Measurements from ENCODE around the gene WLS.
A peak's percentile ranks its signal among the peaks of the same experiment; 100 is the strongest.

WLS gene

DNA sequence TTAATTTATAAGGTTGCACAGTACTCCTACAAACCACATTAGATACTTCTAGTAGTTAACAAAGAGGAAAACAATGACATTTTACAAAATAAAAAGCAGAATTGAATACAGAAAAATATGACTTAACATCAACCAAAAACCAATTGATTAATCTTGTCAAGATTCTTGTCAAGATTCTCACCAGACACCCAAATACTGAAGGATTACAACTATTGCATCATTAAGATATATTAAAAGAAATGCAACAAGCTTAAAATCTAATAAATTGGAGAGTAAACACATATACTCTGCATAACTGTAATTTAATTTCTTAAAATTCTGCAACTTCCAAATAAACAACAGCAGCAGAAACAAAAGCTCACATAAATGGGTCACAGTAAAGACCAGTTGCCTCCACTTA lies 4.7 kb downstream of the WLS start:
- DNase-seq (ENCODE audit: low spot score) = no peak

DNA sequence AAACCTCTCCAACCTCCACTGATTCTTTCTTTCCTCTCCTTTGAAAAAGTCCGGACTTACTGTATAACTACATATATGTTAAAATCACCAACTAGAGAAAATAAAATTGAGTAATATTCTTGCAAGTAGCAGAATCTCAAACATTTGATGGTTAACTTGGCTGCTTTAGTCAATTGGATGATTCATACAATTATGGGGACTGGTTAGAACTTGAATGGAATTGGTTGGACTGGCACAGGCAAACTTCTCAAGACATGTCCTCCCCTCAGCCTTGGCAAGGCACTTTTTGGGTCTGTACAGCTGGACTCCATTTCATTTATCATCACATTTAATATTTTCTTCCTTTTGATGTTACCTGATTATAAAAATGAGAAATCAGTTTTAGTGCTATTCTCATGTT lies 6.5 kb downstream of the WLS start:
- no peak for DNase-seq (ENCODE audit: low spot score)

DNA sequence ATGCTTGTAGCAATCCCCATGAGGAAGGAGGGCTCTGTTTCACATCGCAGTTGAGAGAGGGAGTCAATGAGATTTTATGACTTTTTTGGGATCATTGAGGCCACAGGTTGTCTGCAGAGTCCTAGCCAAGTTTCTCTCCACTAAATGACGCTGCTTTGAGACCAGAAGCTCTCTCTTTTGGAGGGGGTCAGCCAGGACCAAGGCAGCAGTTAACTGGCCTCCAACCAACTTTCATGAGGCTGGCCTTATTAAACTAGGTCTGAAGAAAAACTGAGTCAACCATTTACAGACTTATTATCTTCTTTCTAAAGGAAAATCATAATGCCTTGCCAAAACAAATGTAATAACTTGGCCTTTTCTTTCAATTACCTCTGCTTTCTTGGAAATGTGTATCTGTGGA lies 8.6 kb downstream of the WLS start:
- DNase-seq (ENCODE audit: low spot score) = no peak

DNA sequence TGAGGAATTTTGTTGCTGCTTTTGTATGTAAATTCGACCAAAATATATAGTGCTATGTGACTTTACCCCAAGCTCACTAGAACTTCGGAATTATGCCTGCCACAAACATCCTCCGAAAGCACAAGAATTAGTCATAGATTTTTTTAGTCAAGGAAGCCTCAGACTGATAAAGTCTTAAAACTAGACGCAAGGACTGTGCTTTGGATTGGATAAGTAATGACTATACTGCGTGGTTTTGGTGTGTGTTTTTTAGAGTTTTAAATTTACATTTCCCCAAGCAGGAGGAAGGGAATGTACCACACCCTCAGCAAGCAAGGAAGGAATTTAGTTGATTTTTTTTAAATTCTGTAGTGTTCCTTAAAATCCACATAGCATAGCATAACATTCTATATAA lies 10.3 kb downstream of the WLS start:
- no peak for DNase-seq (ENCODE audit: low spot score)

DNA sequence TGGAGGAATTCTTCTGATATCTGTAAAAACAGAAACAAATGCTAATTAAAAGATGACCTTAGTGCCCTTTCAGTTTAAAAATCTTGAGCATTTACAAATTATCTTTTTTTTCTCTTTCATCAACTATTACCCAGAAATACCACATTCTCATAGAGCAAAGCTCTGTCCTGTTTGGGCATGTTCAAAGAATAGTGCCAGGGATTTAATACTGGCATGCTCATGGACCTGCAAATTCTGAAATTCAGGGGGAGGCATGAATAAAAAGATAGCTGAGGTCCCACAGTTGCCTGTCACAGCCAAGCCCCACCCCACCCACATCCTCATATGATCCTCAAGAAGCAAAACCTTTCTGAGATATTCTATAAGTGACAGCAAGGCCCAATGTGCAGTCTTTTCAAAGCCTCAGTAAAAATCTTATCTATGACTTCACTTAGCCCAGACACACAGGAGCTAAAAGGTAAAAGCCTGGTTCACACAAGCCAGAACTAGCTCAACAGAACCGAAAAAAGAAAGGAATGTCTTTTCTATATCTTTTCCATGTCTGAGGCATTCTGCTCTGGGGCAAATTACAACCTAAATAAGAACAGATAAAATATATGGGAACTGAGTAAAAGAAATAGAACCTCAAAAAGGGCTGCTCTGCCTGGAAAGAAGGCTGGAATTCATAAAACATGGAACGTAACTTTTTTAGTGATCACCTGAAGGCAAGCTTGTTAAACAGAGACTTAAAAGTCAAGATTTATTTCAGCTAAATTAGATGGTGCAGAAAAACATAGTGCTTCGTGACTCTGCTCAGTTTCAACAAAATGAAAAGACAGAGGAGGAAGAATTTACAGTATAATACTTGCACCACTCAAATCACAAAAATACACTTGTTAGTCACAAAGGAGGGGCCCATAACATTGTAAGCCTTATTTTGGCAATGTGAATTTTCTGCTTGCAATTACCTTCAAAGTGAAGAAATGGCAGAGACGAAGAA lies 11.0 kb downstream of the WLS start:
- no peak for DNase-seq (ENCODE audit: low spot score)

DNA sequence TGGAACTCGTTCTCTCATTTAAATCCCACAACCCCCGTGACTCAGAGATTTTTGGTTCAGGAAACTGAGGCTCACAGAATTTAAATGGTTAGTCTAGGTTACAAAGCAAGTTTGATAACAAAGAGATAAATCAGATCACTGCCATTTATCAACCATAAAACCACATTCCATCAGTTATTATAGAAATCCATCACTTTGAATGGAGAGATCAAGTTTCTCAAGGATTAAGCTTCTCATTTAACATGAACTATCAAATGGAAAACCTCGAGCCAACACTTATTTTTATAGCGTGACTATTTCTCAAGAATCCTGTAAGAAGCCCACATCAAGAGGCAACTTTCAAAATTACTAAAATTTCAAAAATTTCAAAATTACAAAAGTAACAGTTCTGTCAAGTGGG lies 11.9 kb downstream of the WLS start:
- no peak for DNase-seq (ENCODE audit: low spot score)

DNA sequence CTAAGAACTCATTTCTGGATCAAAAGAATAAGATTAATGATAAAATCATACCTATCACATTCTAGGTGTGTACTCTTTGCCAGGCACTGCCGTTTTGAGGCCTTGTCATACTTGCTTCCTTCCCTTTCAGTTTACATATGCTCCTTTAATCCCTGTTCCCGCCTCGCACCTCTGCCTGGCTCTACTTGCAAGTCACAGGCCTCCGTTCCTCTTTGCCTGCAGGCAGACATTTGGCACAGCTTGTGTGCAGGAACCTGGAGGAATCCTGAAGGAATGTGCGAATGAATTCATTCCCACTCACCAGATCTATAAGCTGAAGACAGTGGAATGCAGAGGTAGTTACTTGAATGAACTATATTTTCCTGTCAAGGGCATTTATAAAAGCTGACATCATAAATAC lies 13.8 kb downstream of the WLS start:
- no peak for DNase-seq (ENCODE audit: low spot score)

DNA sequence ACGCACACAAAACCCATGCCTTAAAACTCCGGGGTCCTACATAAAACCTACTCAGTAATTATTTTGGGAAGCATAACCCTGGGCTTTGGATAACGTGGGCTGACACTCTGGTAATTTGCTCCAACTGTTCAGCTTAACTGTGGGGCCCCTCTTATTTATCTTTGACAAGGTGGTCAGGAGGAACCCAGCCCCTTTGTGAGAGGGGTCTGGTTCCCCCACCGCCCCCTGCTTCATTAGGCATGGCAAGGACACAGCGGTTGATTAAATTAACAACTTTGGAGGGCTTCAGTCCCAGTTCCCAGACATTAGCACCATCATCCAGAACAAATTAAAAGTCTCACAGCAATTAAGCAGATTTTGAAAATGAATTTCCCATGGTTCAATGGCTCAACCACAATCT lies 14.7 kb downstream of the WLS start:
- DNase-seq (ENCODE audit: low spot score) = no peak

DNA sequence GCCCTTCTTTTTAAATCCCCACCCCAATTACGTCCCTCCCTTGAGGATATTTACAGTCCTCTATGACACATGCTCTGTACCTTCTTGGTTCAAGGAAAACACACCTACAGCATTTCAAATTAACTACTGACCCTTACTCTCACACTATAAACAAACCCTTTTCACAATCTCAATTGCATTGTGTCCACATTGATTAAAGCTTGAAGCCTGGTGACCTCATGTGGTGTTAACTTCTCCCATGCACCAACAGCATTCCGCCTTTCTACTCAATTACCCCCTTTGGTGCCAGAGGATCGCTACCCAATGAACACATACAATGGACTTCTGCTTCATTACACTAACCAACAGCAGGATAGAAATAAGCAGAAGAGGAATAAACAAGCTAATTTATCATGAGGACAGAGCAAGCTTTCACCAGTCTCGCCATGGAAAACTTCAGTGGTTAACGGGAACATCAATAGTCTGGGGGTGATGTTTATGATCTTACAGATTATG lies 15.2 kb downstream of the WLS start:
- peak; percentile 39 for DNase-seq (ENCODE audit: low spot score)

DNA sequence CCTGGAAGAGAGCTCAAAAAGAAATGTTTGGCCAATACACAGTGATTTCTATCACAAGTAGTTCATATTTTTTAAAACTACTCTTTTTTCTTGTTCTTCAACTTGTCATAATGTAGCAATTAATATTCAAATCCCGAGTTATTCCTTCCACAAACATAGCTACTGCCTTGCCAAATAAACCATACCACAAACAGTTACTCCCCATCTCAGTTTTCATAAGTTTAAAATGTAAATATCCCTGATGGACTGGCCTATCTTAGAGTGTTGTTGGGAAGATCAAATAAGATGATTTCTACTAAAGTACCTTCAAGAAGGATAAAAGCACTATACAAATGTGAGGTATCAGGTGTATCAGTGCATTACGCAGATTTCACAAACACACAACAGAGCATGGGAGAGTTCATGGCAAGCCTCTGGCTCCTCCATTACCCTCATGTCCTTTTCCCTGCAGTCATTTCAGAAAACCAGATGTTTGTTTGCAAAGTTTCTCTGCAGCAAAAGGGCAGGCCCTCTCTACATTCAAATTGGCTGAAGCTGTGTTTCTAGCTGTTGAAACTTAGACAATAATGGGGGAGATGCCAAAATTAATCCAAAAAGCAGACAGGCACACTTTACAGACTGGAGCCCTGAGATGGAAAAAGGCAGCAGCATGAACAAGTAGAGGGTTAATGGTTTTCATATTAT lies 16.1 kb downstream of the WLS start:
- DNase-seq (ENCODE audit: low spot score) = no peak

DNA sequence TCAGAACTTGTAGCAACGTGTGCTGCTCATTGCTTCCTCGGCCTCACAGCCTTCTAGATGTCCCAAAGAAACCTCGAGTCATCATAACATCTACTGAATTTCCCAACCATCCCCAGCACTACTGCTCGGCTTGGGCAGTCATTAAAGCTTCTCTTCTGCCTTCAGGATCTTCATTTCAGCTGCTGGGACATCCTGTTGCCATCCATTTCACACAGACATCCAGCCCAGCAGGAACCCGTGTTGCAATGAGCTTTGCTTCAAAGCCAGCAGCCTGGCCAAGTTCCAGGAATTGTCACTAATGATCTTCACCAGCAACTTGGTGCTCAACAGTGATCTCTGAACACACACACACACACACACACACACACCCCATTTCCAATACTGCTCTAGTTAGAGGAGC lies 18.5 kb downstream of the WLS start:
- no peak for DNase-seq (ENCODE audit: low spot score)

DNA sequence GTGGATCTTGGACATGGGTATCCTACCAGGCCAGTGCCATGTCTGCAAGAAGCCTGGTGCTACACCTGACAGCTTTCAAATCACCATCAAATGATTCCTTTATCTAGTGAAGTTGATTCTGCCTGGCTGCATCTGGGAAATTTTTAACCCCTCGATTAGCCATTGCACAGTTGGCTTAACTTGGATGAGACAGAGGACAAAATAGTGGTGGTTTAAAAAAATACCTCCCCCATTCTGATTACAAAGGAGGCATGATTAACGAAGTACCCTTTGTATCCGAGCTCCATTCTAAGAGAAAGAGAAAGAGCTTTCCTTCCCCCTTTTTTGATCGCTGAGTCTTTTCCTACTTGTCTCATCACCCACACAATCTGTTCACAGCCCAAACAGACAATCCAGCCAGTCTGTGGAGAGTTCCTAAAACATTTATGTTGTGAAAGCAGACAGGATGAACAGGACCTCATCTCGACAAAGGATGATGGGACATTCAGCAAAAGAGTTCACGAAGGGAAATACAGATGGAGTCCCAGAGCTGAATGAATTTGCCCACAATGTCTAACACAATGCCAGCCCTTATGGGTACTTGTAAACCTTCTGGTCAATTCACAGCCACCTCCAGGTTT lies 20.5 kb downstream of the WLS start:
- DNase-seq (ENCODE audit: low spot score) = no peak

DNA sequence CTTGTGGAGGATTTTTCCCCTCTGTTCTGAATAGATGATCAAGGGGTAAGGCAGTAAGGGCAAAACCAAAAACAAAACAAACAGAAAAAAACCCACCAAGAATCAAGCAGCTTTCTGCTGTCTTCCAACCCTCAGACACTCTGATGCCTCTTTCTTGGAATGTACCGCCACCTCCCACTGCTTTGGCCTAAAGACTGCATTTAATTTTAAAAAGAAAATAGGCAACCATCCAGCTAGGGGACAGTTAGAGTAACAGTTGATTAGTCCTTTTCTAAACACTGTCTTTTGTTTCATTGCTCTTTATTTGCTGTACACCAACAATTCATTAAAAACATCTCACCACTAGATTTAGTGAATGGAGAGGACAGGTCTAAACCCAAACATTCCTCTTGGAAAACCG lies 21.5 kb downstream of the WLS start:
- DNase-seq (ENCODE audit: low spot score) = no peak

DNA sequence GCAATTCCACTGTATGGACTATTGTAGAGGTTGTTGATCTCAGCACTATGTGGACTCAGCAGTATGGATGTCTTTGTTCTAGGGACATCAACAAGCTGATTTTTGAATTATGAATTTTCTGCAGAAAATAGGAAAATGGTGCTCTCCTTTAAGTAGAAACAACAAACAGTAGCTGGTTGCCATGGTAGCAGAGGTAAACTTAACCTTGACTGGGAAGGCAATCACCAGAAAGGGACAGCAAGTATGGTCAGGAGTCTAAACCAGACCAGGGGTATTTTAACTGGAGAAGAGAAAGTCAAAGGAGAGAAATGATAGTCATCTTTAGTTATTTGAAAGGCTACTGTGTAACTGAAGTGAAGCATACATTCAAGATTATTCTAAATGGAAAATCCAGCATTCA lies 22.3 kb downstream of the WLS start:
- no peak for DNase-seq (ENCODE audit: low spot score)

DNA sequence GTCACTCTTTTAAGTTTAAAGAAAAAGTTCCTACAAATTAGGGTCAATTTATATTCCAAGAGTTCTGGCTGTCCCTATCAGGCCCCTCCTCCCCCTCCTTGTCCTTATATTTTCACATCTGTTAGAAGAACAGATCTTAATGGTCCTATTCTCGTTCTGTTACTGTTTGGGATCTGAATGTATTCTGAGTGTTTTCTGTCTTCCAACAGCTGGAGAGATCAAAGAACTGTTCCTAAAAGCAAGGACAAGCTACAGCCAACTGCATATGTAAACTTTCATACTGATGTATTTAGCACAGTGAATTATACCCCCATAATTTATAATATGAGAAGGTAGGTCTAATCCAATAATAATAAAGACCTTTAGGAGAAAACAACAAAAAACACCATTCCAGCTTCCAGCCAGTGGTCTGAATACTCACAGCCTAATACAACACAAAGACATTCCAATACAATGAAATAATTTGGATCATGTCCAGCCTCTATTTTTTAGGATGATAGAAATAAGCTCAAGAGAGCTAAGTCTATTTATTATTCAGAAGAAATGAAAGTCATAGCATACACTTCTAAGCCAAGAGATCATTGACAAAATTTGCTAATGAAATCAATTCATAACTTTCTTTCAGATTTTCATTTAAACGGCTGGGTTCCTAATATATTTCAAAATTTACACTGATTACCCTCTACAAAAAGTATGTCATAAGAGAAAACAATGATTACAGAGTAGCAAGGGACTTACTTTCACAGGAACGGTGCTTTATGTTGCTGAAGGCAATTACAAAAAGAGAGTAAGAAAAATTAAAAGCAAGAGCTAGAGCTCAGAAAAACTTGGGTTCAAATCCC lies 25.3 kb downstream of the WLS start:
- no peak for DNase-seq (ENCODE audit: low spot score)

DNA sequence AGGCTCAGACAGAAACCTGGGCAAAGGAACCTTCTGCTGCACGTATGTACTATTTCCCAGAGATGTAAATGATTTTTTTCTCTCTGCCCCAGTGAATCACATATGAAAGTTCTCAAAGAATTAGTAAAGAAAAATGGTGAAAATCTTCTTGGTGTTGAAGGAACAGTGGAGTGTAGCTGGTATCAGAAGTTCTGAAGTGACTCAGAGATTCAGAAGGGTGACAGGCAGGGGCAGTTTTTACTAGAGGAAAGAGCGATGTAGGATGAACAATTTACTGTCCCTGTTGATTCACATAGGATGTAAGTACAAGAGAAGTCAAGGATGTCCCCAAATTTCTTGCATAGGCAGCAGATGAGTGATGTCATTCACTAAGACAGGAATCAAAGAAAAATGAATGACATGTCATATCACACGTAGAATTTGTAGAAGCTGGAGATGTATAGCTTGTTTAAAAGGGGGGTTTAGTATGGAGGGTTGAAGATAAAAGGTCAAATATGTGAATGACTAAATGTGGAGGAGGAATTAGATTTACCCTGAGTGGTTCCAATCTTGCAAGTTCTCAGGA lies 26.4 kb downstream of the WLS start:
- no peak for DNase-seq (ENCODE audit: low spot score)

DNA sequence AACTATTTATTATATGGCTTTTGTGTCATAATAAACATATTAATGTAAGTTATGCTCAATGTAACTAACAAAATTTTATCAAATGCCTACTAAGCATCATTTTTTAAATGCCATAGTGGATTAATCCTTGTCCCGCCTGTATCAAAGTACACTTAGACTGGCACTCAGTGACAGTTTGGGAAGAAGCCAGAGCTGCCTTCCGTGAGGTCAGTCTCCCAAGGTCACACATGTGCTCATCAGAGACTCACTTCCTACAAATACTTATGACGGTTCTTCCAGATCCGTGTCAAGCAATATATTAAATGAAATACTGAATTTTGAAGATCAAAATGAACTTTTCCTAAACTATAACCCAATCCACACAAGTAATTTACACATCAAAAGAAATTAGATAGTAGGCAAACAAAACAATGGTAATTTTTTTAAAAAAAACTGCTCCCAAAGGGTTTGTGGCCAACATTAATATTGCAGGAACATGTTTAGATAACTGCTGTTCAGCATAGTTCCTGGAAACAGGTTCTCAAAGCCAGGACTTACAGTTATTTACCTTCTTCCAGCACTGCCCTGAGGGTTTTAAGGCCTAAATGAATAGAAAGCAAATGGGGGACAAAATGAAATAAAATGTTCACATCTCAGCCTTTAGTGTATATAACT lies 27.2 kb downstream of the WLS start:
- no peak for DNase-seq (ENCODE audit: low spot score)

DNA sequence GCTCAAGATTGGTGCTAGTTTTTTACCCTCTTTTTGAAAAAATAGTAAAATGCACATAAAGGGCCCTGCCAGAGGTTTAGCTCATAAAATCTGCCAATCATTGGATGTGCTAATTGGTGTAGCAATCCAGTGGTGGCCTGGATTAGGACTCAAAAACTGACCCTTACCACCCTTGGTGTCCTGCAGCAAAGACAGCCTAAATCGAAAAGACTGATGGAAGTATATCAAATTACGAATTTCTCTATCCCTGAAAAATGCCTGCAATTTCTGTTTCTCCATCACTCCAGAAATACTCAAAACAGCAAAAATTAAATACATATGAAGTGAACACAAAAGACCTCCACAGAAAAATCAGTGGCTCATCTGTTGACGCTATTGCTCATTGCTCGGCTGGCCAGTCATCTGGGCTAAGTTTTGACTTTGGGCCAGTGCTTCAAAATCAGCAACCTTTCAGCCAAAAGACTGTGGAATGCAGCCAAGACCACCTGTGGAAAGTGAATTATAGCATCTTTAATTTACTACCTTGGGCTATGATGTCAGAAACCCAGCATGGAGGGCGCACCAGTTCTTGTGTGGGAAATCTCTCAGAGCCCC lies 30.0 kb downstream of the WLS start:
- no peak for DNase-seq (ENCODE audit: low spot score)

DNA sequence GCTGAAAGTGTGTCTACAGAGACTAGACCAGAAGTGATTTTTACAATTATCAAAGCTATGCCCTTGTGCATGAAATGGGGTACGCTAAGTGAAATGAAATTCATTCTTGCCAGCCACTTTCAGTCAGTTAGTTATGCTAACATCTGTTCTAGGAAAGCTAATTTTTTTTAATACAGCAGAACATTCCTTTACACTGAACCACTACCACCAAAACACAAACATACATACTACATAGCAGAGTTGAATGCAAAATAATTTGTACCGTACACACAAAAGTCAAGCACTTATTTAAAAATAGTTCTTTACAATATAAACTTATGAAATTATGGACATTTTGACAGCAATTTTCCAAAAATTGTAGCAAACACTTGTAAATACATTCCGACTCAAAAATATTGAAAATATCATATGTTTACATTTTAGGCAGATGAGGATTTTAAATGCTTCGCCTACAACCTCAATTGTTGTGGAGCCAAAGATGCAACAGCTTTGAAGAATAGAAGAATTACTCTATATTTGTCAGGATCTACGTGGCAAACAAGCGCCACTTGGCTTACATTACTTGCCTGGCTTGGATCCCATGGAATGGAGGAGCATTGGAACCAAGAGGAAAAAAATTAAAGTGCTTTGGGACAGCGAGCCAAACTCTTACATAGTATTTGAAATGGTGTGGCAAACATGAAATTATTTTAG lies 30.6 kb downstream of the WLS start:
- no peak for DNase-seq (ENCODE audit: low spot score)

DNA sequence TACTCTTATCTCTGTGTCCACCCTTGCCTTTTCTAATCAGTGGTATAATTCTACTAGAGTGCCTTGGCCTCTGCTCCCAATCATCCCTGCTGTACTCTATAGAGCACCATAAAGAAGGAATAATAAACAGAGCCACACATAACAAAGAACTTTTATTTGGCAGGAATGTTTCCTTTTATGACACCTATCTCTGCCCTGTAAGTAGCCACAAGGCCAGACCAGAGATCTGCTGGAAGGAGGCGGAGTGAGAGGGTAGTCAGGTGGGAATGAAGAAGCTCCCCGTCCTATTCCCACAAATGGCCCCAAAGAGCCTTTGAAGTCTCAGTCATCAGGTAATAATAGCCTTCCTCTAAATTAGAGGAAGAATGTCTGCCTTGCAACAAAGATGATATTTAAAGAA lies 32.7 kb downstream of the WLS start:
- no peak for DNase-seq (ENCODE audit: low spot score)

Data from putamen (tissue), 1 donor.